GM18907 (cell line): ENCODE data around the gene COL23A1.

Experiments
- ATAC-seq: cut with Tn5 transposase; IDR thresholded peaks from one replicate; pipeline ENCODE4 v1.9.1; 2021; ENCODE audit warnings: mild to moderate bottlenecking, moderate library complexity; ENCODE audit not compliant: unreplicated experiment

COL23A1 gene

DNA sequence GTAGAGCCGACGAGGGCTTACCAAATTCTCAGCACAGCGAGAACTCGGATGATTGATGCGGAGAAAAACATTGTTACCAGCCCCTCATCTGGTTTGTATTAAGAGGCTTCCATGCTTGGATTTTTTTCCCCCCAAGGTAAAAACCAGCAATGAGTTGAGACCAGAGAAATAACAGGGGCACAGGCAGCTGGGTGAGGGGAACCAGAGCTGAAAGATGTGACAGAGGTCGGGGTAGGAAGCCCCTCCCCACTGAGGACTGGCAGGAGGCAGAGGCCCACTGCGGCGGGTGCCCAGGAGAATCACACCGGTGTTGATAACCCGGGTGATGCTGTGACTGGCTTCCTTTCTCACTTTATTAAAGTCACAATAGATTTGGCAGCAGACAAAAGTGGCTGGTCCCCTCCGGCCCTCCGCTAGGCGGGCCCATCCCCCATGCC, 241.1 kb downstream of the COL23A1 start:
- ATAC-seq = no peak

DNA sequence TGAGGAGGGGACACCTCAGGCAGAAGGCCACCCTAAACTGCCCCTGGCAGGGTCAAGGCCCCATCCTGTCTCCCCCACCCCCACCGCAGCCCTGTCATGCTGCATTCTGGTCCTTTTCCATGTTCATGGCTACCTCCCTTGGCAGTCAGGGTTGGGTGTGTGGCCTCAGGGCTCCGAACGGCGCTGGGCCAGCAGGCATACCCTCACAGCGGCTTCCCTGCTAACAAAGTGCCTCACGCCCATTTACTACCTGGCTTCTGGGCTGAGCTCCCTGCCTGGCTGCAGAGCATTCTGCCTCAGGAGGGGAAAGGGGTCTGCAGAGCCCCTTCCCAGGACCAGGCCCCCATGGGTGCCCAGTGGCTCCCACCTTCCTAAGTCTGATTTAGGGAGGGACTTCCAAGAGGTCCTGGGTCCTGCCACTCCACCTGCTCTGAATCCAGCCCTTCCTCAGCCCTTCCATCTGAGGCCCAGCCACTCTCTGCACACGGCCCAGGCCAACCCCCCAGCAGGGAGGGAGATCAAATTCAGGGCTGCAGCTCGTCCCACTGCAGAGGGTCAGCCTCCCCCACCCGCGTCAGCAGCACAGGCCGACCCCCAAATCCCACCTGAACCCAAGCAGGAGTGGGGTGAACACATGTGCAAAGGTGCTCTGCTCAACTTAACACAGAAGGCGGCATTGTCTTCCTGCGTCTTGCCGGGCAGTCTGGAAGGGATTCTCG, 241.7 kb downstream of the COL23A1 start:
- no peak for ATAC-seq

DNA sequence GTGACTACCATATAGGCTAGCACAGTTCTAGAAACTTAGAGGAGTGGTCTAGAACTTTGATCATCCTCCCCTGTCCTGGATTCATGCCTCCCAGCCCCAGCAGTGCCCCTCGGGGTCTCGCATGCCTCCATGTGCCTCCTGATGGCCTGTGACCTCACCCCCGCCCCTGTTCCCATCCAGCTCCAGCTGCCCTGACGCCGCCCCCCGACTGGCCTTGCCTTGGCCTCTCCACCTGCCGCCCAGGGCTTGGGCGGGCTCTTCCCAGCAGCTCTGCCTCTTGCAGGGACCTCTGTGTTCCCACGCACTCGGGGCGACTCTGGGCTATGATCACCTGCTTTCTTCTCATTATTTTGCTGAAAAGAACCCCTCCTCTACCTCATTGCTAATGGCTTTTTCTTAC, 242.2 kb downstream of the COL23A1 start:
- no peak for ATAC-seq

DNA sequence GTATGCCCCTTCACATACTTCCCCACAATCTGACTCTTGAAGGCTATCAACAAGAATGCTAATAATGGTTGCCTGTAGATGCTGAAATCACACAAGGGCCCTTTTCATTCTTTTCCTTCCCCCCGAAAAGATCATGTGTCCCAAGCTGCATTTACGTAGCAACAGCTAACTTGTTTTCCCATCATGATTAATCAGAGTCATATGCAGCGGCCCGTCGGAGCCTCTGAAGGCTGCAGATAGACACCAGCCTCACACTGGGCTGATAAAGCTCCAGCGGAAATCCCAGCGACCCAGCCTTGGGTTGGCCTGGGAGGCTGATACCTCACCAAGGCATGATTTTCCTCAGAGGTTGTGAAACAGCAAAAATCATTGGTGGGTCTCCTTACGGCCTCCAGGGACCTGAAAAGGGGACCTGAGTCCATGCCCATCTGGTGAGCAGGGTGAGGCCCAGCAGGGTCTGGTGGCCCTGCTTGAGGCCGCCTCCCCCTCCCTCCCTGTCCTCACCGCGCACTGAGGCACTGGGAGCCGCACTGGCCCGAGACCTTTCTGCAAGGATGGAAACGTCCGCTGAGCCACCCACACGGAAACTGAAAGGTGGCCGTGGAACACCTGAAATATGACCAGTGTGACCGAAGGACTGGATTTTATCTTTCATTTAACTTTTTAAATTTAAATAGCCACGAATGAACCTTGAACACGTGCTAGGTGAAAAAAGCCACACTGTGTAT, 243.4 kb downstream of the COL23A1 start:
- no peak for ATAC-seq

DNA sequence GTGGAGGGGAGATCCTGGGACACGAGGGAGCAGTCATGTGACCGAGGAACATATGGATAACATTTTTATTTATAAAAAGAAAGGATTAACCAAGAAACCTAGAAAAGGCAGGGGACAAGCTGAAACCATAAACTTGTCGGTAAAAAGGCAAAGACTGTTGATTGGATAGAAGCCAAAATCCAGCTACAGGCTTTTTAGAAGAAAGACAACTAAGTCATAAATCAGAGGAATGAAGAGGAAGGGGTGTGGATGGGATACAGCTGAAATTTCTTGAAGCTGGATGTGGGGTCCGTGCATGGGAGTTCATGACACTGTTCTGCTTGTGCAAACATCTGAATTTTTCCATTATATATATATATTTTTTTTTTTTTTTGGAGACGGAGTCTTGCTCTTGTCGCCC, 246.9 kb downstream of the COL23A1 start:
- no peak for ATAC-seq

DNA sequence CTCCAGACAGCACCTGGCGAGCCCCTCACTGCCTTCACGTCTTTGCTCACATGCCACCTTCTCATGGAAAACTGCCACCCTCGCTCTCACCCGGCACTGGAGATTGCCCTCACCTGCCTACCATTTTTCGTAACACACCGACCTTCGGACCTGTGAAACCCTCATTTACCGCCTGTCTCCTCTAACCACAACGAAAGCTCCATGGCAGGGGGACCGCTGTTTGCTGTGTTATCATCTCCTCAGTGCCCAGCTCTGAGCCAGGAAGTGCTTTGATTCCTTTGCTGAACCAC, 248.4 kb downstream of the COL23A1 start:
- ATAC-seq = no peak

DNA sequence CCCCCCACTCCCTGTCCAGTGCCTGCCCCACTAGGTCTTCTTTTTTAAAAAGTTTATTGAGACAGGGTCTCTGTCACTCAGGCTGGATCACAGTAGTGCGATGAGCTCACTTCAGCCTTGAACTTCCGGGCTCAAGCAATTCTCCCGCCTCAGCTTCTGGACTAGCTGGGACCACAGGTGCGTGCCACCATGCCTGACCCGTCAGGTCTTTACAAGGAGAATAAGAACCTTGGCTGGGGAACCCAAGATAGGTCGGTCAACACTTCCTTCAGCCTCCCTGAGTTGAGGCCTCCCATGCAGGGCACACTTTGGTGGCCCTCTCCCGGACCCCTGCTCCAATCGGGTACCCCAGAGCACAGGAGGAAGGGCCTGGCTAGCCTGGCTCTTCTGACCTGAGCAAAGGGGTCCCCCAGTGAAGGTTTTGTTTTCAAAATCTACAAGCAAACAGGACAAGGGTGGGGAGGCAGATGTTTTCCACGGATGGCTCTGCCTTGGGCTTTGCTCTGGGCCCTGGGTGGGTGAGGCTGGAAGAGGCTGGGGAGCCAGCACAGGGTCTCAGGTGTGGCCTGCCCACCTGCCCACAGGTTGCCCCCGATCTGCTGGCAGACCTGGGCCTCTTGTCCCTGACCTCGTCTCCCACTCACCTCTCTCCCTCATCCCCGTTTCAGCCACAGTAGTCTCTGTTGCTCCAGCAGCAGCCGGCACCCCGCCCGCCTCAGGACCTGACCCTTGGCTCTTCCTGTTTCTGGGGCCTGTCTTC, 248.9 kb downstream of the COL23A1 start:
- ATAC-seq = no peak

DNA sequence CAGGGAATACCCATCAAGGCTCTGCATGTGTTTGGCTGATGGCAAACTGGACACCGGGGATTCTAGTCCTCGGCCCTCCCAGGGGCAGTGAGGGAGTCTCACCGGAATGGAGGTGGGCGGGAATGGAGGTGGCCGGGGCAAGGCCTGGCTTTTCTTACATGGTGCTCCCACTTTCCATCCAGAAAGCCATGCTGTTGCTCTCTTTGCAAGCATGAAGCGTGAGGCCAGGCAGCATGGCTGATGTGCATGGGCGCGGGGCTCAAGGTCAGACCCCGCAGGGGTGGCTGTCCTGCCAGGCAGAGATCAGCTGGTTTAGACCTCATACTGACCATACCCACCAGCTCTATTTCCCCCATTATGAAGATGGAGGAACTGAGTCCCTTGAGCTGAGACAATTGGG, 249.6 kb downstream of the COL23A1 start:
- ATAC-seq = no peak

DNA sequence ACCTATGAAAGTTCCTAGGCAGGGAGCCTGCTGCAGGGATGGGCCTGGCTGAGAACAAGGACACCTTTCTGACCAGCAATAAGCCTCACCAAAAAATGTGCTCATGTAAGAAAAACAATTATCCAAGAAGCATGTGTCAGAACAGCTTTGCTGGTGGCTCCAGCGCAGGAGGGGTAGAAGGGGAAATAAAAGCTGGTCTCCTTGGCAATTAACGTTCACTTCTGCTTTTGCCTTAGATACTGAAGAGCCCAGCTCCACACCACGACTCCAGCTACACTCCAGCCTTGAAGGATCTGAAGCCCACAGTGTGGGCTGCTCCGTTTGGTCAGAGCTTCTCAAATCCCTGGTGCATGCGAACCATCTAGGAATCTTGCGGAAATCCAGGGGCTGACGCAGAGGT, 250.0 kb downstream of the COL23A1 start:
- ATAC-seq = no peak

DNA sequence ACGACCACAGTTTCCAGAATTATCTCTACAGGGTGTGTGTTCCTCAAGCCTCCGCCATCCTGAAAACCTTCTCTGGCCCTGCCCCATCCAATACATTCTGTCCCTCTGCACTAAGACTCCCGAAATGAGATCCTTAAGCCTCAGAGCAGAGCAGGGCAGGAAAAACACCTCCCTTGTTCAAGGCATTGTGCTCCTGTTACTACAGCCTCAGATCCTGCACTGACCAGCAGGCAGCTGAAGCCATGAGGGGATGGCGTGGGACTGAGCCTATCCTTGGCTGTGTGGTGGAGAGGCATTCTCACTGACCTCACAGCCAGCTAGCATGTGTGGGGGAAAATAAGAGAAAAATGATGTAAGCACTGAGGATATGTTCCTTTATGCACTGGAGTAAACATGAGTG, 250.9 kb downstream of the COL23A1 start:
- ATAC-seq = no peak

DNA sequence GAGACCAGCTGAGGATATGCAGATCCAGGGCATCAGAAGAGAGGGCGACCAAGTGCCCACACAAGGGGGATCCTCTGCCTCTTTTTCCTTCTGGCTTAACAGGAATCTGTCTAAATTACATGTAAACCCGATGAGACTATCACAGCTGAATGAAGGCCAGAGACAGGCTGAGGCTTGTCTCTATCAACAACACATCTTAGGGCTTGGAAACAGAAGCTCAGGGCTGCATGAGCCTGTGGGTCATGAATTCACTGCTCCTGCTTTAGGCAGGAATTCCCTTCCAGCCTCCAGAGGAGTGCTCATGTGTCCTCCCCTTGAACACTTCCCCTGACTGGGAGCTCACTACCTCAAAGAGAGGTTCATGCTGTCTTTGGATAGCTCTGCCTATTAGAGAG, 251.4 kb downstream of the COL23A1 start:
- ATAC-seq = no peak

DNA sequence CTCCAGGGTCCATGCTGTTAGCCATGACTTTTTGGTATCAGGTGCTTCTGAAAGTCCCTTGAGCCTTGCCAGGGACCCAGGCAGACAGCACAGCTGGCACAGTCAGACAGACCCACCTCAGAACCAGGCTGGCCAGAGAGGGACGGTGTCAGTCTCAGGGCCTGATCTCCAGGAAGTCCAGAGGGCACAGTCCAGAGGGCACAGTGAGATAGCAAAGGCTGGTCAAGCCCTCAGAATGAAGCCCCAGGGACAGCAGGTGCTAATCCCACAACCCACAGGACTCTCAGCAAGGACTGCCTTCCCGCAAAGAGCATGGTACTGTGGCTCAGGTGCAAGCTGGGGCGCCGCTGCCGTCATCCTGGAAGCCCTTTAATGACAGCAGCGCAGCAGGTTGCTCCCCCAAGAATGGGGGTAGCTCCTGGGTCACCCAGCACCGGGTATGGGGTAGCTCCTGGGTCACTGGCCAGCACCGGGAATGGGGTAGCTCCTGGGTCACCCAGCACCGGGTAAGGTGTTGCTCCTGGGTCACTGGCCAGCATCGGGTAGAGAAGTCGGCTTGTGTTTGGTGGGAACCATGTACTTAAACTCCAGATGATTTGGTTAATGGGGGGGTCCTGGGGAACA, 252.0 kb downstream of the COL23A1 start:
- ATAC-seq = no peak

DNA sequence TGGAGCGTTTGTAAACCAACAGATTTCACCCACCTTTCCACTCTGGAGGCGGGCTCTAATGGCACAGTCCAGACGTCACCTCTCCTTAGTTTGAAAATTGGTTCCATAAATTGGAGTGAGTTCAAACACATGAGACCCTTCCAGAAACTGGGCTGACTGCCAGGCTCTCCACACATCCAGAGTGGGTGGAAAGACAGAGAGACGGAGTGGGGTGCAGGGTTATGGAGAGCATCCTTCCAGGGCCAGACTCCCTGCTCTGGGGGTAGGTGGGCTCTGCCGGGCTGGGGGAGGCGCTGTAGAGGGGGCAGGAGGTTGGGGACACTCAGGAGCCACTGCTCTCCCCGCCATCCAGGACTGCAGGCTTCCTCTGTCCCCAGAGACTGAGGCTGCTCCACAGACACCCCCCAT, 252.9 kb downstream of the COL23A1 start:
- no peak for ATAC-seq

DNA sequence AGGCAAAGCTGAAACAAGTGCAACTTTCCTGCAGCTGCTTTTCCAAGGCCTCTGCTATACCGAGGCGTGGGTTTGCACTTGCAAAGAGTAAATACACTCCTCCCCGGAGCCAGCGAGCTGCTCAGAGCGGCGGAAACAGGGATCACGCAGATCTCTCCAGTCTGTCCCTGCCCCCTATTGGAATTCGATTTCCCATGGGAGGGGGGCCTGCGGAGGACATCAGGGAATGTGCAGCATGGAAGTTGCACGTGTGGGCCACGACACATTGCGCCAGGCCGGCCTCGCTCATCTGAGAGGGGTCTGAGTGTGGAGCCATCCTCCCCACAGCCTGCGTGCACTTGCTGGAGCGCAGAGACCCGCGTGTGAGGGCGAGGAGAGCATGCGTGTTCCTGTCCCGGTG, 253.3 kb downstream of the COL23A1 start:
- no peak for ATAC-seq

DNA sequence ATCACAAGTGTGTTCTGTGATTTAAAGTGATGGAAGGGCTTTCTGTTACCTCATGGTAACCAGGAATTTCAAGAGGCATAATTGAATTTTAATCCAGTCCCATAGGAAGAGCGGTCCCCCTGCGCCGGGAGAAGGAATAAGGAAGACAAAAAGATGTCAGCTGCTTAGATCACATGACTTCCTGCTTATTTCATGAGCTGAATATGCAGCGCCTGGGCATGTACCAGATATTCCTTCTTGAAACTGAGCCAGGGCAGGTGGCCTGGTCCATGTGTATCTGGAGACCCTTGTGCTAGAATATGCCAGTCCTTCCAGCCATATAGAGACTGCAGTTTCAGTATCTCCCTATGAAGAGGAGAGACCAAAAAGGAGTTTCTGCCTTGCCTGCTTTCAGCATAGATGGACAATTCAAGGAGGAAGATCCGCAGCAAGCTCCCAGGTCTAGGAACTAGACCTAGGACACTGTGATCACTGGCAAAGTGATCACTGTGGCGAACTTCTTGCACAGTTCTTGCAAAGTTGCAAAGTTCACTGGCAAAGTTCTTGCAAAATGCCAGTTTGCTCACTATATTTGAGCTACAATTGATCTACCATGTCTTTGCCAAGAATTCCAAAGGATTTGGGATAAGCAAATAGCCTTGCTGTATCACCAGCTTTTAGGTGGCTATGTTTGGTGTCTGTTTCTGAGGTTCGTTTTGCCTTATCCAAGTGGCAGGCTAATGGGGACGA, 254.7 kb downstream of the COL23A1 start:
- ATAC-seq = no peak

DNA sequence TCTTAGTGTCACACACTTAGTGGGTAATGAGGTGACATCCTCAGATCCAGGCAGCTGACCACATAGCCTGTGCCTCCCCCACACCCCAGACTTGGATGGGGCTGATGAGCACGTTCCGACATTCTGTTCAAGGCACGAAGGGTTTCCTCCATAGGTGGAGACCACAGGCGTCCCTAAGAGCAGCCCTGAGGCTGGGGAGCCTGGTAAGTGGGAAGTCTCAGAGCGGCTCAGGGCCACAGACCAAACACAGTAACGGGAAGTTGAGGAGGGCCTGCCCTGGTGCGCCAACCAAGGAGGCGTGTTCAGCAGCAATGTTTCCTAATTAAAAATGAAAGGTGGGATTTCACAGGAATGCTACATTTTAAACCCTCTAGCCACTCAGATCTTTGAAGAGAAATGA, 255.3 kb downstream of the COL23A1 start:
- no peak for ATAC-seq

DNA sequence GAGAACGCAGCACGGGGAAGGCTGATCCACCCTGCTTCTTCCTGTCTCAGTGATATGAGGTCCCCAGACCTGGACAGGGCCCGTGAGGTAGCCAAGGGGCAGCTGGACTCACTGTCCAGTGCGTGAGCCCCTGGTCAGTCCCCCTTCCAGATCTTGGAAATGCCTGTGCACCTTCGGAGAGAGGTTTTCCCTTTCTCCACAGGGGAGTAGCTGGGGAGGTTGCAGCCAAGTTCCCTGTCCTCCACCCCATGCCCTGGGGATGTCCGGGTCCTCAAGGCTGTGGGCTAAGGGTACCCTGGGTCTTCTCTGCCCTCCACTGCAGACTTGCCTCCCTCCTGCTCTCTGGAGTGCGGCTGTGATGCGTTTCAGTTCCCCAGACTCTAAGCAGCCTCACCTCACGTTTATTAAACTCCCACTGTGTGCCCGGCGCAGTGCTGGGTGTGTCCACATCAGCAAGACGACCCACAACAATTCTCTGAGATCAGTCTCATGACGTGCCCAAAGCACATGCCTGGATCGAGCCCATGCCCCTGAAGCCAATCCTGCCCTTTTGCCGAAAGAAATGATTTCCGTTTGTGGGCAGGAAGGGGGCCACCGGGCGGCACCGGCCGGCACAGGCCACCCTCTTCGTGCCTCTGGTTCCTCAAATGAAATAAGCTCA, 256.2 kb downstream of the COL23A1 start:
- no peak for ATAC-seq

DNA sequence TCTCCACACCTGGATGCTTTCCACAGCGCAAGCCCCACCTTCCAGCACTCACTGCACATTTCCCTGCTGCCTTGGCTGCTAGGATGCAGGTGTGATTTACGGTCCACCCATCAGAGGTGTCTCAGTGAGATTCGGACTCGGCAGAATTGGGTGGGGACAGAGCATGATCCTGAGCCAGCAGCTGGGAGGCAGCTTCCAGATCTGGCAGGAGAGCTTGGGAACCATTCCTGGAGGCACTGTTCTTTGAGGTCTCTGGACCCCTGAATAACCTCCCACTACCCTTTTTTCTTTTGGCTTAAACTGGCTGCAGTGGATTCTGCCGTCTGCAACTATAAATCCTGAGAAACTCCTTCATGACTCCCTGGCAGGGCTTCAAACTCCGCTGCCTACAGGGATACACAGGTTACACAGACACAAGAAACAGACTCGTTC, 258.0 kb downstream of the COL23A1 start:
- no peak for ATAC-seq

DNA sequence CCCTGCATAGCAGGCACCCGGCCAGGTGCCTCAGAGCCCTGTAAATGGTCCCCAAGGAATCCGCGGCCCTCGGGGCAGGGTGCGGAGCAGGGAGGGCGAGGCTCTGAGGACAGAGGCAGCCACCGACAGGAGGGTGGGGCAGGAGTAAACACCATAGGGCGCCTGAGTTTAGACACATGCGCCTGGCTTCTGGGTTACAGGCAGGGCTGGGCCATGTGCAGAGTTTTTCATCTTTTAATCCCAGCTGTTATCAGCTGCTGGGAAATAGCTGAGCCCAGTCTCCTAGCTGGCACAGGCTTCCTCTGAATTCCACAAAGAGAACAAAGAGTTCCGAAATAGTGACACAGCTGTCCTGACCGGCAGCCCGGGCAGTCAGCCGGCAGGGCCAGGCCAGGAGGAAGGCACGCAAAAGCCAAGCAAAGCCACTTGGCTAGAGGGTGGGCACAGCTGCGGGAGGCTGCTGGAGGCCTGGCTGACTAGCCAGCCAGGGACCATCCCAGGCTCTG, 258.6 kb downstream of the COL23A1 start:
- ATAC-seq = no peak

DNA sequence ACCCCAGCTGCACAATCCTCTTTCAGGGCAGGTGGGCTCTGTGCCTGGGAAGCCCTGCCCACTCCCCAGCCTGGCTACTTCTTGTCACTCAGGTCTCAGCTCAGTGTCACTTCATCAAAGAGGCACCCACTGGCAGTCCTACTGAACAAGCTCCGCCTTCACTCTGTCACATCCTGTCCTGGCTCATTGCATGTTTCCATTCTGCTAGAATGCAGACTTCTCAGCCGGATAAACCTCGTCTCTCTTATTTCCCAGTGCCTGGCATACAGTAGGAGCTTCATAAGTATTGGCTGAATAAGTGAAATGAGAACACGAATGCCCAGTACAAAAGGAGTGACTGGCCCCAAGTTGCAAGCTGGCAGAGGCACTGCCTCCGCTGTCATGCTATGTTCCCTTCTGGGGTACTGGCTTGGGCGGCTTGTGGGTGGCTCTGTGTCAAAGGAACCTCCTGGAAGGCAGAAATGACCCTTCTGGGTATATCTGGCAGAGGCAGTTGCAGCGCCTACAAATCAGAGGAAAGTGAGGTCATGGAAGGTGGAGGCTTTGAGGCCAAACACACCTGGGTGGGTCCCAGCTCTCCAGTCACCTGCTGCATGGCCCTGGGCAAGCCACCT, 259.3 kb downstream of the COL23A1 start:
- no peak for ATAC-seq
